GM12891 (cell line): Measurements from ENCODE around the gene NDUFA12.
"Not testable (repeated sequence)": the region's sequence is repeated elsewhere in the genome, so short reads cannot be mapped to it uniquely, and the experiment has no call there.

Experiments
- DNase-seq: peaks from one replicate; pipeline ENCODE4 v3.0.0; 2011; ENCODE audit warnings: low spot score; ENCODE audit not compliant: insufficient read length
- FAIRE-seq: peaks from 2 replicates; lab custom pipeline; 2011; peaks lifted over from hg19 to GRCh38; lab: Jason Lieb, UNC
- PAX5 ChIP-seq: IDR thresholded peaks from 2 replicates; pipeline ENCODE4 v1.6.1; 2011; ENCODE audit warnings: low read length, moderate library complexity, mild to moderate bottlenecking; ENCODE audit not compliant: insufficient read depth, severe bottlenecking
- POLR2A ChIP-seq: IDR thresholded peaks from 2 replicates; pipeline ENCODE4 v1.6.1; 2011; ENCODE audit warnings: low read depth, low read length, control low read depth
- POLR2AphosphoS5 ChIP-seq: IDR thresholded peaks from 2 replicates; pipeline ENCODE4 v1.6.1; 2011; ENCODE audit warnings: low read depth, low read length, control low read depth
- POU2F2 ChIP-seq: IDR thresholded peaks from 2 replicates; pipeline ENCODE4 v1.6.1; 2011; ENCODE audit warnings: low read depth, mild to moderate bottlenecking, control low read depth, low read length, moderate library complexity
- SPI1 ChIP-seq: IDR thresholded peaks from 2 replicates; pipeline ENCODE4 v1.6.1; 2011; ENCODE audit warnings: low read depth, low read length, control low read depth
- TAF1 ChIP-seq: IDR thresholded peaks from 2 replicates; pipeline ENCODE4 v1.6.1; 2011; ENCODE audit warnings: low read depth, low read length, control low read depth

Gene NDUFA12

GRCh38 chr12:95003921-95004272, 400 bp upstream of the NDUFA12 start:
- TF ChIP-seq PAX5 = no peak
- TF ChIP-seq TAF1 = no peak
- TF ChIP-seq SPI1 = no peak
- no peak for TF ChIP-seq POU2F2
- no peak for TF ChIP-seq POLR2A
- FAIRE-seq = no peak
- no peak for DNase-seq

GRCh38 chr12:95002754-95003153, 743 bp downstream of the NDUFA12 start:
- no peak for FAIRE-seq
- TF ChIP-seq SPI1 (no peak), POLR2A (no peak), PAX5 (no peak), POU2F2 (no peak), TAF1 (no peak), POLR2AphosphoS5 (no peak)
- DNase-seq = no peak

- TF ChIP-seq SPI1 (peak; percentile 69), POLR2A (no peak)
- no peak for DNase-seq
- FAIRE-seq = no peak
Measured at GRCh38 chr12:94998326-94998725, 5.2 kb downstream of the NDUFA12 start.

GRCh38 chr12:94997726-94998125, 5.8 kb downstream of the NDUFA12 start:
- FAIRE-seq (no peak), DNase-seq (no peak)
- TF ChIP-seq TAF1 (no peak), POU2F2 (no peak), POLR2A (no peak), POLR2AphosphoS5 (no peak), SPI1 (no peak)

GRCh38 chr12:94997061-94997460, 6.4 kb downstream of the NDUFA12 start:
- DNase-seq (no peak), FAIRE-seq (no peak)
- TF ChIP-seq POU2F2 (no peak), SPI1 (no peak), PAX5 (no peak), POLR2AphosphoS5 (no peak), POLR2A (no peak), TAF1 (no peak)

- DNase-seq (no peak), FAIRE-seq (no peak)
- no peak for TF ChIP-seq PAX5
- TF ChIP-seq SPI1 = no peak
- no peak for TF ChIP-seq POU2F2
- TF ChIP-seq POLR2AphosphoS5 = no peak
- TF ChIP-seq POLR2A = no peak
- TF ChIP-seq TAF1 = no peak
Measured at GRCh38 chr12:94994312-94994711, 9.2 kb downstream of the NDUFA12 start.

GRCh38 chr12:94993855-94994254, 9.6 kb downstream of the NDUFA12 start:
- FAIRE-seq, DNase-seq: not testable (repeated sequence)

- no peak for FAIRE-seq
- no peak for DNase-seq
- TF ChIP-seq PAX5 (no peak), POU2F2 (no peak), POLR2AphosphoS5 (no peak), SPI1 (no peak), POLR2A (no peak), TAF1 (no peak)
Measured at GRCh38 chr12:94990222-94990621, 13.3 kb downstream of the NDUFA12 start.

- no peak for FAIRE-seq
Measured at GRCh38 chr12:94988471-94988870, 15.0 kb downstream of the NDUFA12 start.

GRCh38 chr12:94987801-94988200, 15.7 kb downstream of the NDUFA12 start:
- FAIRE-seq (no peak), DNase-seq (no peak)
- TF ChIP-seq SPI1 (no peak), POU2F2 (no peak), PAX5 (no peak), TAF1 (no peak), POLR2AphosphoS5 (no peak), POLR2A (no peak)

More at GRCh38 chr12:94988471-94988870, 15.0 kb downstream of the NDUFA12 start:
- no peak for DNase-seq
- TF ChIP-seq SPI1 (0 out of 2 replicates have a peak, but pooled peaks have one; percentile 8), PAX5 (no peak)

- no peak for TF ChIP-seq SPI1
- no peak for TF ChIP-seq POLR2A
- TF ChIP-seq POU2F2 = no peak
- no peak for TF ChIP-seq TAF1
- no peak for TF ChIP-seq POLR2AphosphoS5
- TF ChIP-seq PAX5 = no peak
- no peak for DNase-seq
- FAIRE-seq = no peak
Measured at GRCh38 chr12:94987076-94987669, 16.3 kb downstream of the NDUFA12 start.

GRCh38 chr12:94985099-94985498, 18.4 kb downstream of the NDUFA12 start:
- FAIRE-seq, DNase-seq: not testable (repeated sequence)
